K562 (cell line): ENCODE data around the gene DBP. TPM values are rescaled to one million over a fixed set of nuclear protein-coding genes. Genes with fewer than 3 reads are reported as not detected.

Experiments
- CHD4 ChIP-seq: fragments of 200-600 bp; sonication (generic); IDR thresholded peaks from 3 replicates; pipeline ENCODE4 v1.6.1; 2012; ENCODE audit warnings: low read depth, mild to moderate bottlenecking, mixed read lengths, low read length, inconsistent platforms; ENCODE audit not compliant: insufficient read depth, insufficient replicate concordance, poor library complexity, severe bottlenecking
- CXXC5 ChIP-seq: fragments of 250-450 bp; sonication (Bioruptor Pico); IDR thresholded peaks from 2 replicates; pipeline ENCODE4 v1.8.0; 2022; ENCODE audit warnings: inconsistent platforms, mild to moderate bottlenecking, moderate library complexity
- EHMT2 ChIP-seq: fragments of 450-650 bp; IDR thresholded peaks from 2 replicates; pipeline ENCODE4 v1.6.1; 2018; ENCODE audit warnings: antibody characterized with exemption
- HEY1 ChIP-seq: fragments of 250-450 bp; sonication (Bioruptor Pico); IDR thresholded peaks from 2 replicates; pipeline ENCODE4 v1.5.0; 2020; ENCODE audit warnings: mild to moderate bottlenecking, moderate library complexity, borderline replicate concordance
- HNRNPK ChIP-seq: fragments of 200-400 bp; formaldehyde crosslinking; IDR thresholded peaks from one replicate; pipeline ENCODE4 v1.6.1; 2018; ENCODE audit warnings: mild to moderate bottlenecking, low read depth, low read length; ENCODE audit not compliant: poor library complexity, severe bottlenecking
- HNRNPLL ChIP-seq: fragments of 200-400 bp; formaldehyde crosslinking; IDR thresholded peaks from 2 replicates; pipeline ENCODE4 v1.6.1; 2017; ENCODE audit warnings: low read length, low read depth, mild to moderate bottlenecking; ENCODE audit not compliant: poor library complexity, severe bottlenecking
- JUND ChIP-seq, 2 experiments: IDR thresholded peaks; 2 replicates in 1 of 2; 3 replicates in 1 of 2; pipeline ENCODE4 v1.6.1; 2011; ENCODE audit warnings: borderline replicate concordance in 2 of 2, low read depth in 2 of 2, low read length in 2 of 2, improper control_type of control experiment in 1 of 2, missing biosample characterization in 1 of 2, missing genetic modification characterization in 1 of 2, missing genetic modification reagents in 1 of 2
- MTA3 ChIP-seq: fragments of 450-650 bp; formaldehyde crosslinking; IDR thresholded peaks from 2 replicates; pipeline ENCODE4 v1.6.1; 2017; ENCODE audit warnings: mild to moderate bottlenecking, borderline replicate concordance
- PRMT5 ChIP-seq: sonication (generic); formaldehyde crosslinking; IDR thresholded peaks from 2 replicates; pipeline ENCODE4 v1.5.0; 2020; ENCODE audit warnings: missing genetic modification reagents
- RAD21 ChIP-seq, 2 experiments: fragments of 250-450 bp in 1 of 2; fragments of 450-650 bp in 1 of 2; sonication (Bioruptor Pico) in 1 of 2; formaldehyde crosslinking in 1 of 2; IDR thresholded peaks in 1 of 2; conservative IDR thresholded peaks in 1 of 2; 2 replicates each; pipeline versions ENCODE4 v1.4.0 to v1.8.0; 2020 to 2022; ENCODE audit warnings: mild to moderate bottlenecking in 2 of 2, moderate library complexity in 1 of 2
- RB1 ChIP-seq: fragments of 450-650 bp; IDR thresholded peaks from 2 replicates; pipeline ENCODE4 v1.6.1; 2017; ENCODE audit warnings: low read depth, mild to moderate bottlenecking
- SAFB2 ChIP-seq: fragments of 200-400 bp; formaldehyde crosslinking; IDR thresholded peaks from 2 replicates; pipeline ENCODE4 v1.6.1; 2018; ENCODE audit warnings: borderline replicate concordance, low read length, low read depth, moderate library complexity; ENCODE audit not compliant: severe bottlenecking
- TAL1 ChIP-seq: fragments of 450-650 bp; IDR thresholded peaks from 2 replicates; pipeline ENCODE4 v1.6.1; 2016; ENCODE audit warnings: mild to moderate bottlenecking
- TBP ChIP-seq: optimal IDR thresholded peaks from 2 replicates; pipeline ENCODE3; 2011; ENCODE audit warnings: low read depth, low read length, improper control_type of control experiment
- TCF7 ChIP-seq: sonication (generic); IDR thresholded peaks from 2 replicates; pipeline ENCODE4 v1.6.1; 2016; ENCODE audit warnings: antibody characterized with exemption, borderline replicate concordance
- ZBTB7A ChIP-seq: IDR thresholded peaks from 2 replicates; pipeline ENCODE4 v1.6.1; 2011; ENCODE audit warnings: low read depth, mild to moderate bottlenecking, low read length, moderate library complexity, borderline replicate concordance; ENCODE audit not compliant: control insufficient read depth
- ZNF174 ChIP-seq: fragments of 250-450 bp; sonication (Bioruptor Pico); IDR thresholded peaks from 2 replicates; pipeline ENCODE4 v1.4.0; 2020; ENCODE audit warnings: mild to moderate bottlenecking
- polyA plus RNA-seq, 8 experiments: library from polyadenylated mRNA; depleted of rRNA in 4 of 8; stranded (reverse) in 5 of 8; unstranded in 3 of 8; fragments of >200 nt; fragmentation: Nextera tagmentation in 2 of 8; fragmentation: Illumina TruSeq in 1 of 8; extraction: Ambion mirVana in 2 of 8; extraction: Trizol in 1 of 8; gene quantifications; 2 replicates each; pipeline versions ENCODE4 v1.2.1 to v1.2.3, GENCODE V29; 2011 to 2014; ENCODE audit warnings: inconsistent platforms in 1 of 8, missing spikeins in 1 of 8
- total RNA-seq, 7 experiments: library from RNA; depleted of rRNA in 6 of 7; stranded (reverse); fragments of >200 nt in 6 of 7; fragmentation: Illumina TruSeq in 2 of 7; extraction: Trizol in 2 of 7; gene quantifications; 2 replicates each; pipeline versions ENCODE4 v1.2.1 to v1.2.3, GENCODE V29; 2011 to 2021; ENCODE audit warnings: low replicate concordance in 1 of 7
- TF ChIP-seq, protein P1 (sequence below): IDR thresholded peaks from 3 replicates; pipeline ENCODE4 v1.6.1; 2011; ENCODE audit warnings: borderline replicate concordance, mild to moderate bottlenecking, moderate library complexity; ENCODE audit not compliant: insufficient read length; ENCODE audit errors: extremely low read depth
- TF ChIP-seq, protein P2 (sequence below), 2 experiments: fragments of 450-650 bp in 1 of 2; sonication (generic) in 1 of 2; formaldehyde crosslinking; conservative IDR thresholded peaks; 2 replicates each; pipeline versions ENCODE4 v1.4.0 to v1.8.1; 2020 to 2022; ENCODE audit warnings: mild to moderate bottlenecking in 1 of 2, missing genetic modification reagents in 1 of 2
- TF ChIP-seq, protein P3 (sequence below): fragments of 250-450 bp; sonication (Bioruptor Pico); IDR thresholded peaks from 2 replicates; pipeline ENCODE4 v1.8.0; 2021; ENCODE audit warnings: moderate library complexity, mild to moderate bottlenecking, inconsistent platforms
- TF ChIP-seq, protein P4 (sequence below): sonication (generic); formaldehyde crosslinking; IDR thresholded peaks from 2 replicates; pipeline ENCODE4 v1.8.1; 2023; ENCODE audit warnings: mild to moderate bottlenecking, missing genetic modification reagents, moderate library complexity

DBP gene
- total and polyA plus RNA-seq, 9 of the 15 experiments (the other 6 are each of a cell fraction or from before 2014, with no cell fraction given) = 0.25 to 5.5 (median 1.8) TPM

DNA sequence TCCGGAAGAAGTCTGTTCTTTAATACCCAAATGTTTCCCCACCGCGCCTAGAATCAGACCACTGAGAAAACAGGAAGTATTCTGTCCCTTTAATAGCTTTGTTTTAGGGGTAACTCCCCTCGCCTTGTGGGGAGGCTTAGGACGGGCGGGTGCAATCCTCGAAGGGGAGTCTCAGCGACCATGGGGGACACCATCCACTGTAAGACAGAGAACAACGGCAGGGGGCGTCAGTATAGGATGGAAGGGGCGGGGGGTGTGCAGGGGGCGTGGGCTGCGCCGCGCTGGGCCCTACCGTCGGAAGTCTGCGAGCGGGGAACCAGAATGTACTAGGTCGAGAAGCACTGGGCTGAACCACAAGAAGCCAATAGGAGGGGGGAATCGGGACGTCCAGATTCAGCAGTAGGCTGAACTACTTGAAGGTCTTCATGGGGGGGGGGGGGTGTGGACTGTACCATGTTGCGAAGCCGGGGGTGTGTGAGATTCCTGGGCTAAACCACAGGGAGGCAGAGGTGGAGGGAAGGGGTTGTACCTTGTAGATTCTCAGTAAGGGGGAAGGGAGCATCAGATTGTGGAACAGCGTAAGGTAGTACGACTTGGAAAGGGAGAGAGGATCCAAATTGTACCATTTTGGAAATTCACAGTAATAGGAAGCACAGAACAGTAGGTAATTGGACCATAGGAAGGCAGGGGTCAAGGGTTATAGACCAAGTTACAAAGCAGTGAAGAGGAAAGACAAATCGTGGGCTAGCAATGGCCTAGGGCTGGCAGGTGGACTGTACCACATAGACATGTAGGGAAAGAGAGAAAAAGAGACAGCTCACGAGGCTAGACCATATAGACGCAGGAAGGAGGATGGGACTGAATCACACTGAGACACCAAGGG, 1.0 kb upstream of the DBP start (continued):
- TF ChIP-seq JUND (IDR thresholded peaks at IDR 0.05; ENCODE audit: borderline replicate concordance, low read depth, low read length) = peak; percentile 97
- no peak; the same call in 2 of the 3 replicates for TF ChIP-seq JUND (tag; IDR thresholded peaks at IDR 0.05; ENCODE audit: borderline replicate concordance, low read depth, low read length)
- no peak for TF ChIP-seq HEY1 (CRISPR knock-in tag)
- TF ChIP-seq CHD4 = no peak
- TF ChIP-seq MTA3 = no peak; the same call in none of the 2 replicates
- no peak for TF ChIP-seq RAD21 (CRISPR knock-in tag; conservative IDR thresholded peaks at IDR 0.05 in 1 of 2, IDR thresholded peaks at IDR 0.05 in 1 of 2)
- TF ChIP-seq, protein P1, sequence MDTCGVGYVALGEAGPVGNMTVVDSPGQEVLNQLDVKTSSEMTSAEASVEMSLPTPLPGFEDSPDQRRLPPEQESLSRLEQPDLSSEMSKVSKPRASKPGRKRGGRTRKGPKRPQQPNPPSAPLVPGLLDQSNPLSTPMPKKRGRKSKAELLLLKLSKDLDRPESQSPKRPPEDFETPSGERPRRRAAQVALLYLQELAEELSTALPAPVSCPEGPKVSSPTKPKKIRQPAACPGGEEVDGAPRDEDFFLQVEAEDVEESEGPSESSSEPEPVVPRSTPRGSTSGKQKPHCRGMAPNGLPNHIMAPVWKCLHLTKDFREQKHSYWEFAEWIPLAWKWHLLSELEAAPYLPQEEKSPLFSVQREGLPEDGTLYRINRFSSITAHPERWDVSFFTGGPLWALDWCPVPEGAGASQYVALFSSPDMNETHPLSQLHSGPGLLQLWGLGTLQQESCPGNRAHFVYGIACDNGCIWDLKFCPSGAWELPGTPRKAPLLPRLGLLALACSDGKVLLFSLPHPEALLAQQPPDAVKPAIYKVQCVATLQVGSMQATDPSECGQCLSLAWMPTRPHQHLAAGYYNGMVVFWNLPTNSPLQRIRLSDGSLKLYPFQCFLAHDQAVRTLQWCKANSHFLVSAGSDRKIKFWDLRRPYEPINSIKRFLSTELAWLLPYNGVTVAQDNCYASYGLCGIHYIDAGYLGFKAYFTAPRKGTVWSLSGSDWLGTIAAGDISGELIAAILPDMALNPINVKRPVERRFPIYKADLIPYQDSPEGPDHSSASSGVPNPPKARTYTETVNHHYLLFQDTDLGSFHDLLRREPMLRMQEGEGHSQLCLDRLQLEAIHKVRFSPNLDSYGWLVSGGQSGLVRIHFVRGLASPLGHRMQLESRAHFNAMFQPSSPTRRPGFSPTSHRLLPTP = no peak
- TF ChIP-seq, protein P2, sequence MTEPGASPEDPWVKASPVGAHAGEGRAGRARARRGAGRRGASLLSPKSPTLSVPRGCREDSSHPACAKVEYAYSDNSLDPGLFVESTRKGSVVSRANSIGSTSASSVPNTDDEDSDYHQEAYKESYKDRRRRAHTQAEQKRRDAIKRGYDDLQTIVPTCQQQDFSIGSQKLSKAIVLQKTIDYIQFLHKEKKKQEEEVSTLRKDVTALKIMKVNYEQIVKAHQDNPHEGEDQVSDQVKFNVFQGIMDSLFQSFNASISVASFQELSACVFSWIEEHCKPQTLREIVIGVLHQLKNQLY (CRISPR knock-in tag; conservative IDR thresholded peaks at IDR 0.05) = no peak
- no peak for TF ChIP-seq HNRNPLL
- peak; percentile 43 for TF ChIP-seq TBP
- peak; percentile 55; the same call in 1 of the 2 replicates for TF ChIP-seq EHMT2
- TF ChIP-seq HNRNPK = no peak
- TF ChIP-seq ZNF174 (CRISPR knock-in tag) = no peak
- TF ChIP-seq, protein P3, sequence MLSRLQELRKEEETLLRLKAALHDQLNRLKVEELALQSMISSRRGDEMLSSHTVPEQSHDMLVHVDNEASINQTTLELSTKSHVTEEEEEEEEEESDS (CRISPR knock-in tag) = no peak
- no peak for TF ChIP-seq RB1
- TF ChIP-seq, protein P4, sequence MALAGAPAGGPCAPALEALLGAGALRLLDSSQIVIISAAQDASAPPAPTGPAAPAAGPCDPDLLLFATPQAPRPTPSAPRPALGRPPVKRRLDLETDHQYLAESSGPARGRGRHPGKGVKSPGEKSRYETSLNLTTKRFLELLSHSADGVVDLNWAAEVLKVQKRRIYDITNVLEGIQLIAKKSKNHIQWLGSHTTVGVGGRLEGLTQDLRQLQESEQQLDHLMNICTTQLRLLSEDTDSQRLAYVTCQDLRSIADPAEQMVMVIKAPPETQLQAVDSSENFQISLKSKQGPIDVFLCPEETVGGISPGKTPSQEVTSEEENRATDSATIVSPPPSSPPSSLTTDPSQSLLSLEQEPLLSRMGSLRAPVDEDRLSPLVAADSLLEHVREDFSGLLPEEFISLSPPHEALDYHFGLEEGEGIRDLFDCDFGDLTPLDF (CRISPR knock-in tag) = no peak
- TF ChIP-seq PRMT5 (CRISPR knock-in tag) = no peak
- no peak for TF ChIP-seq SAFB2
- no peak; the same call in 1 of the 2 replicates for TF ChIP-seq TAL1
- peak; percentile 92 for TF ChIP-seq ZBTB7A
- TF ChIP-seq CXXC5 = no peak
- no peak for TF ChIP-seq TCF7
